A673 (cell line): ENCODE data around the gene PRKAR1A. TPM values are rescaled to one million over a fixed set of nuclear protein-coding genes. Genes with fewer than 3 reads are reported as not detected.

Experiments used
- BruUV-seq: library from RNA; stranded (reverse); fragments of 400-500 nt; replicated peaks from 2 replicates; lab custom pipeline; 2021; lab: Mats Ljungman, UMichigan
- CTCF ChIA-PET: fragments of 300-600 bp; sonication (Branson Sonifier 250); formaldehyde crosslinking; loops from one replicate; lab custom pipeline; 2022; ENCODE audit warnings: antibody characterized with exemption; lab: Charles Lee
- POLR2A ChIA-PET: fragments of 300-600 bp; sonication (Branson Sonifier 250); formaldehyde crosslinking; loops from one replicate; lab custom pipeline; 2022; ENCODE audit warnings: antibody characterized with exemption; ENCODE audit not compliant: low non-redundant PET; lab: Charles Lee
- DNase-seq: peaks from one replicate; pipeline ENCODE4 v3.0.0-alpha.2; 2015; ENCODE audit warnings: low spot score
- H3K27ac ChIP-seq: fragments of 200-600 bp; sonication (generic); 2 replicates; pipeline ENCODE4 v1.5.1; 2016; ENCODE audit warnings: mixed run types, low read depth, mild to moderate bottlenecking, mixed read lengths, antibody characterized with exemption, low read length; ENCODE audit not compliant: poor library complexity, severe bottlenecking
- H3K27me3 ChIP-seq: fragments of 200-600 bp; sonication (generic); replicated peaks from 2 replicates; pipeline ENCODE4 v1.6.1; 2017; ENCODE audit warnings: mixed run types, low read depth, mild to moderate bottlenecking, mixed read lengths, antibody characterized with exemption, low read length; ENCODE audit not compliant: insufficient read depth, poor library complexity
- H3K36me3 ChIP-seq: fragments of 200-600 bp; sonication (generic); 2 replicates; pipeline ENCODE4 v1.6.1; 2016; ENCODE audit warnings: mixed run types, mild to moderate bottlenecking, mixed read lengths, antibody characterized with exemption, low read length; ENCODE audit not compliant: insufficient read depth, poor library complexity, severe bottlenecking
- H3K4me1 ChIP-seq: fragments of 200-600 bp; sonication (generic); 2 replicates; pipeline ENCODE4 v1.6.1; 2017; ENCODE audit warnings: mixed run types, mild to moderate bottlenecking, mixed read lengths, antibody characterized with exemption, low read length; ENCODE audit not compliant: insufficient read depth, poor library complexity, severe bottlenecking
- H3K4me3 ChIP-seq: fragments of 200-600 bp; sonication (generic); 2 replicates; pipeline ENCODE4 v1.5.1; 2016; ENCODE audit warnings: low read depth, mixed run types, mild to moderate bottlenecking, mixed read lengths, low read length; ENCODE audit not compliant: poor library complexity, severe bottlenecking
- H3K9me3 ChIP-seq: fragments of 200-600 bp; sonication (generic); 2 replicates; pipeline ENCODE4 v1.6.1; 2016; ENCODE audit warnings: mixed run types, low read depth, mild to moderate bottlenecking, mixed read lengths, antibody characterized with exemption, low read length; ENCODE audit not compliant: poor library complexity, severe bottlenecking
- CTCF ChIP-seq: fragments of 300-800, 200-600 bp; sonication (generic); conservative IDR thresholded peaks from 2 replicates; pipeline ENCODE4 v1.5.1; 2017; ENCODE audit warnings: low read depth, mild to moderate bottlenecking, antibody characterized with exemption, low read length, moderate library complexity, mixed read lengths
- EZH2 ChIP-seq: fragments of 200-600 bp; sonication (generic); IDR thresholded peaks from 2 replicates; pipeline ENCODE4 v1.6.1; 2017; ENCODE audit warnings: borderline replicate concordance, low read depth, mild to moderate bottlenecking, mixed read lengths, antibody characterized with exemption, low read length; ENCODE audit not compliant: poor library complexity, severe bottlenecking
- intact Hi-C: fragments of 100-400 bp; cut with micrococcal nuclease; formaldehyde crosslinking; loops from one replicate; pipeline ENCODE4 v1.10.0; 2022; ENCODE audit not compliant: unreplicated experiment
- total RNA-seq: library from RNA; stranded (reverse); gene quantifications from 2 replicates; pipeline ENCODE4 v1.2.3, GENCODE V29; 2021

The PRKAR1A gene
- total RNA-seq, 1 experiment from 2014 or later, result 168 TPM

DNA sequence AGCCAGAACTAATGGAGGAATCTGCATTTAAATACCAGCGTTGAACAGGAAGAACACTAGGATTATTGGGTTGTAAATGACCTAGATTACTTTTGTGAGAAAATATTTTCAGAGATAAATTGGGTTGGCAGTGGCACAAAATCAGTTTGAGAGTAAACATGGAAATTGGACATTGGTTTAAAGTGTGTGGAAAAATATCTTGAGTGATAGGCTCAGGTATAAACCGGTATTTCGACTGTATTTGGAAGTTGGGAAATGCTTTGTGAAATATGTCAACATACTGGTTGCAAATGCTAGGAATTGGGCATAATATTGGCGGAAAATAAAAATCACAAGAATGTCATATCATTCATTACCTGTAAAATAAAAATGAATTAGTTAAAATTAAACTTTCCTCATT lies 15.1 kb downstream of the PRKAR1A start:
- no TSS peak for BruUV-seq
- intact Hi-C loops, result no loop called here
- TF ChIP-seq CTCF, result no peak
- TF ChIP-seq EZH2, result no peak
- no peak overlapping the region for H3K27ac ChIP-seq
- ChIA-PET CTCF (no interaction called here), POLR2A (no interaction called here)
- no peak for DNase-seq
- no peaks in the 10 kb centered on the region for H3K27me3 ChIP-seq
- no peaks in the 10 kb centered on the region for H3K9me3 ChIP-seq
- no peaks in the 10 kb centered on the region for H3K4me1 ChIP-seq
- peaks cover 90% of the 10 kb centered on the region for H3K36me3 ChIP-seq
- no peak overlapping the region for H3K4me3 ChIP-seq

DNA sequence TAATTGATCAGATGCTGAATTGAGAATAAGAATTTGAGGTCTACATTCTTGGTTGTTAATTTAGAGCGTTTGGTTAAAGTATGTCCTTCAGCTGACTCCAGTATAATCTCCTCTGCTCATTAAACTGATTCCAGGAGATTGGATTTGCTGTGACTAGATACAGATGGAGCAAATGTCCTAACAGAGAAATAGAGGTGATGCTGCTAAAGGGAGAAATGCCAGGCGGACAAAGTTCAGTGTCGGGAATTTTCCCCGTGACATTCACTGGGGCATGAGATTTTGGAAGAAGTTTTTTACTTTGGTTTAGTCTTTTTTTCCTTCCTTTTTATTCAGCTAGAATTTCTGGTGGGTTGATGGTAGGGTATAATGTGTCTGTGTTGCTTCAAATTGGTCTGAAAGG lies 19.0 kb downstream of the PRKAR1A start:
- Histone ChIP-seq H3K27me3 (no peaks in the 10 kb centered on the region), H3K27ac (no peak overlapping the region), H3K4me3 (no peak overlapping the region), H3K36me3 (peaks cover 69% of the 10 kb centered on the region), H3K4me1 (no peaks in the 10 kb centered on the region), H3K9me3 (no peaks in the 10 kb centered on the region)
- no peak for DNase-seq
- POLR2A ChIA-PET, result no interaction called here
- TF ChIP-seq EZH2 (no peak), CTCF (no peak)
- CTCF ChIA-PET, result no interaction called here
- BruUV-seq, result TSS peak; percentile 24
- intact Hi-C loops, result loop anchor here (5.0 kb wide), 2 partner anchors 231 to 716 kb away; no protein-coding TSS in a partner anchor

GRCh38 chr17:68532826-68533225 lies 20.6 kb downstream of the PRKAR1A start:
- POLR2A ChIA-PET, result no interaction called here
- Histone ChIP-seq H3K4me3 (no peak overlapping the region), H3K36me3 (peaks cover 55% of the 10 kb centered on the region), H3K4me1 (no peaks in the 10 kb centered on the region), H3K27ac (no peak overlapping the region), H3K9me3 (no peaks in the 10 kb centered on the region), H3K27me3 (no peaks in the 10 kb centered on the region)
- CTCF ChIA-PET, result no interaction called here
- no peak for TF ChIP-seq EZH2
- TF ChIP-seq CTCF, result no peak
- DNase-seq, result no peak
- no TSS peak for BruUV-seq
- intact Hi-C loops, result loop anchor here (5.0 kb wide), 2 partner anchors 229 to 714 kb away; no protein-coding TSS in a partner anchor
